GM18508 (cell line): Measurements from ENCODE around the gene TNFSF12.
A peak's percentile ranks its signal among the peaks of the same experiment; 100 is the strongest.

Experiments used
- ATAC-seq: cut with Tn5 transposase; IDR thresholded peaks from one replicate; pipeline ENCODE4 v1.9.1; 2021; ENCODE audit warnings: moderate number of reproducible peaks; ENCODE audit not compliant: insufficient read depth, unreplicated experiment

TNFSF12 gene

GRCh38 chr17:7541074-7541621, 7.7 kb upstream of the TNFSF12 start:
- ATAC-seq = no peak

- no peak for ATAC-seq
These were observed 3.9 kb upstream of the TNFSF12 start for GRCh38 chr17:7544911-7545310.

GRCh38 chr17:7549401-7550055, 670 bp downstream of the TNFSF12 start:
- ATAC-seq = no peak

- ATAC-seq = no peak
These were observed 1.5 kb downstream of the TNFSF12 start for GRCh38 chr17:7550344-7550743.

- ATAC-seq = no peak
These were observed 2.5 kb downstream of the TNFSF12 start for GRCh38 chr17:7551396-7551795.

DNA sequence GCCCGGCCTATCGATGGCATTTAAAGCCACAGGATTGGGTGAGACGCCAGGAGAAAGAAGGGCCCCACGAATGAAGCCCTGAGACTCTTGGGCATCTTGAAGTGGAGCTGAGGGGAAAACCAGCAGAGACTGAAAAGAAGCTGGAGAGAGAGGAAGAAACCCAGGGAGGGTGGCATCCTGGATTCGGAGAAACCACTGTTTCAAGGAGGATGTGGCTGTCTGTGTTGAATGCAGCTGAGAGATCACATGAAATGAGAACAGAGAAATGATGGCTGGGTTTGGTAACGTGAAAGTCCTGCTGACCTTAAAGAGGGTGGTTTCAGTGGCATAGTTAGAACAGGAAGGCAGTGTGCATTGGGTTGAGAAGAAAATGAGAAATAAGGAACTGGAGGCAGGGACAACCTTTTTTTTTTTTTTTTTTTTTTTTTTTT, 3.8 kb downstream of the TNFSF12 start:
- peak; percentile 46 for ATAC-seq

GRCh38 chr17:7553356-7553755, 4.5 kb downstream of the TNFSF12 start:
- ATAC-seq = no peak

- no peak for ATAC-seq
These were observed 6.6 kb downstream of the TNFSF12 start for GRCh38 chr17:7555320-7555948.

DNA sequence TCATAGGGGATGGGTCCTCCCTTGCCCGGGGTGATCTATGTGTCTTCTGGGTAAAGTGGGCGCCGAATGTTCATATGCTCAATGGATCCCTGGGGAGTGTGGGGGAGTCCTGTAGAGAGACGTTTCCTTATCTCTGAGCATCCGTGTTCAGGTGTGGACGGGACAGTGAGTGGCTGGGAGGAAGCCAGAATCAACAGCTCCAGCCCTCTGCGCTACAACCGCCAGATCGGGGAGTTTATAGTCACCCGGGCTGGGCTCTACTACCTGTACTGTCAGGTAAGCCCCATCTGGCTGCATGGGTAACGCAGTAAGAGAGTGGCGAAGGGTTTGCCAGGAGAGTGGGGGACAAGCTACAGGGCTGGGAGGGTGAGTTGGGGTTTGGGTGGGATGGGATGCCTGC, 7.8 kb downstream of the TNFSF12 start:
- no peak for ATAC-seq

DNA sequence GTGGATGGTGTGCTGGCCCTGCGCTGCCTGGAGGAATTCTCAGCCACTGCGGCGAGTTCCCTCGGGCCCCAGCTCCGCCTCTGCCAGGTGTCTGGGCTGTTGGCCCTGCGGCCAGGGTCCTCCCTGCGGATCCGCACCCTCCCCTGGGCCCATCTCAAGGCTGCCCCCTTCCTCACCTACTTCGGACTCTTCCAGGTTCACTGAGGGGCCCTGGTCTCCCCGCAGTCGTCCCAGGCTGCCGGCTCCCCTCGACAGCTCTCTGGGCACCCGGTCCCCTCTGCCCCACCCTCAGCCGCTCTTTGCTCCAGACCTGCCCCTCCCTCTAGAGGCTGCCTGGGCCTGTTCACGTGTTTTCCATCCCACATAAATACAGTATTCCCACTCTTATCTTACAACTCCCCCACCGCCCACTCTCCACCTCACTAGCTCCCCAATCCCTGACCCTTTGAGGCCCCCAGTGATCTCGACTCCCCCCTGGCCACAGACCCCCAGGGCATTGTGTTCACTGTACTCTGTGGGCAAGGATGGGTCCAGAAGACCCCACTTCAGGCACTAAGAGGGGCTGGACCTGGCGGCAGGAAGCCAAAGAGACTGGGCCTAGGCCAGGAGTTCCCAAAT, 8.4 kb downstream of the TNFSF12 start:
- no peak for ATAC-seq

GRCh38 chr17:7557775-7558543, 9.1 kb downstream of the TNFSF12 start:
- no peak for ATAC-seq

DNA sequence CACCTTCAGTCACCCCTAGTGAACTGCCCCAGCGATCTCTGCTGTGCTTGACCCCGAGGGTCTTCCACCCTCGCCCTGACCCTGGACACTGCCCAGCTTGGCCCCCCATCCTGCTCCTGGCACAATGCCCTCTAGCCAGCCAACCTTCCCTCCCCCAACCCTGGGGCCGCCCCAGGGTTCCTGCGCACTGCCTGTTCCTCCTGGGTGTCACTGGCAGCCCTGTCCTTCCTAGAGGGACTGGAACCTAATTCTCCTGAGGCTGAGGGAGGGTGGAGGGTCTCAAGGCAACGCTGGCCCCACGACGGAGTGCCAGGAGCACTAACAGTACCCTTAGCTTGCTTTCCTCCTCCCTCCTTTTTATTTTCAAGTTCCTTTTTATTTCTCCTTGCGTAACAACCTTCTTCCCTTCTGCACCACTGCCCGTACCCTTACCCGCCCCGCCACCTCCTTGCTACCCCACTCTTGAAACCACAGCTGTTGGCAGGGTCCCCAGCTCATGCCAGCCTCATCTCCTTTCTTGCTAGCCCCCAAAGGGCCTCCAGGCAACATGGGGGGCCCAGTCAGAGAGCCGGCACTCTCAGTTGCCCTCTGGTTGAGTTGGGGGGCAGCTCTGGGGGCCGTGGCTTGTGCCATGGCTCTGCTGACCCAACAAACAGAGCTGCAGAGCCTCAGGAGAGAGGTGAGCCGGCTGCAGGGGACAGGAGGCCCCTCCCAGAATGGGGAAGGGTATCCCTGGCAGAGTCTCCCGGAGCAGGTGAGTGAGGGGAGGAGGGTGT, 9.9 kb downstream of the TNFSF12 start, which contains the start of gene TNFSF13:
Gene TNFSF13 (plus strand): TSS at position 207 of the 776 bp plus-strand sequence. CDS start 290 bp downstream, at position 497.
- ATAC-seq = no peak

DNA sequence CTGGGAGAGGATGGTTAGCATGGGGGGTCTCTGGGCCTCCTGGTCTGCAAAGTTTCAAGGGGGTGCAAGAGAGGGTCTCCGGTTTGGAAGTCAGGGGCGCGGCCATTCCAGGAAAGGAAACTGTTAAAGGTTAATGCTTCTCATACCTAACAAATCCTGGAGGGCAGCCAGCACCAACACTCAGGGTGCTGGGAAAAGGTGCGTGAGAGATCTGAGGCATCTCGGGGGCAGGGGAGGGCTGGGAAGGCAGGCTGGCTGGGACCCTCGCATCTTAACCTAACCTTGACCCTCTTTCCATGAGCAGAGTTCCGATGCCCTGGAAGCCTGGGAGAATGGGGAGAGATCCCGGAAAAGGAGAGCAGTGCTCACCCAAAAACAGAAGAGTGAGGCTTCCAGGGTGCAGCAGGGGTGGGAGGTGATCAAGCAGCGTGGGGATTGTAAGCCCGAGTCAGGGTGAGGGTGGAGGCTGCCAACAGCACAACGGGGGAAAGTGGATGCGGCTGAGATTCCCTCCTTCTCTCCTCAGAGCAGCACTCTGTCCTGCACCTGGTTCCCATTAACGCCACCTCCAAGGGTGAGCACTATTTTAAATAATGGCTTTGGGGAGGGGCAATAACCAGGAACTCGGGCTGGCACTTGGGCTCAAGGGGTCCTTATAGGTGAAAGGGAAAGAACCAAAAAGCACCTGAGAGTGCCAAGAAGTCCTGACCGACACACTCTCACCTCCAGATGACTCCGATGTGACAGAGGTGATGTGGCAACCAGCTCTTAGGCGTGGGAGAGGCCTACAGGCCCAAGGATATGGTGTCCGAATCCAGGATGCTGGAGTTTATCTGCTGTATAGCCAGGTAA, 10.7 kb downstream of the TNFSF12 start:
- ATAC-seq = no peak

- no peak for ATAC-seq
These were observed 11.5 kb downstream of the TNFSF12 start for GRCh38 chr17:7560172-7561027.

DNA sequence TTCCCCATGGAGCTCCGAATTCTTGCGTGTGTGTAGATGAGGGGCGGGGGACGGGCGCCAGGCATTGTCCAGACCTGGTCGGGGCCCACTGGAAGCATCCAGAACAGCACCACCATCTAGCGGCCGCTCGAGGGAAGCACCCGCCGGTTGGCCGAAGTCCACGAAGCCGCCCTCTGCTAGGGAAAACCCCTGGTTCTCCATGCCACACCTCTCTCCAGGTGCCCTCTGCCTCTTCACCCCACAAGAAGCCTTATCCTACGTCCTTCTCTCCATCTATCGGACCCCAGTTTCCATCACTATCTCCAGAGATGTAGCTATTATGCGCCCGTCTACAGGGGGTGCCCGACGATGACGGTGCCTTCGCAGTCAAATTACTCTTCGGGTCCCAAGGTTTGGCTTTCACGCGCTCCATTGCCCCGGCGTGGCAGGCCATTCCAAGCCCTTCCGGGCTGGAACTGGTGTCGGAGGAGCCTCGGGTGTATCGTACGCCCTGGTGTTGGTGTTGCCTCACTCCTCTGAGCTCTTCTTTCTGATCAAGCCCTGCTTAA, 12.2 kb downstream of the TNFSF12 start:
- no peak for ATAC-seq

GRCh38 chr17:7561589-7562207, 12.8 kb downstream of the TNFSF12 start, which contains the start of gene SENP3:
TSS of gene SENP3 (plus strand) at chr17:7561919. CDS start at chr17:7563077, 1,158 bp downstream.
- ATAC-seq = no peak

- ATAC-seq = no peak
These were observed 13.3 kb downstream of the TNFSF12 start for GRCh38 chr17:7562208-7562605.
